Stimulated activated naive CD8-positive, alpha-beta T cell treated with anti-CD3 and anti-CD28 coated beads, Interleukin-15, Interleukin-2, amounts not matched to agents 100 U/mL and 50 U/mL, for 24 hours (primary cell): Measurements from ENCODE around the gene HSPB9.
"Not testable (repeated sequence)": the region's sequence is repeated elsewhere in the genome, so short reads cannot be mapped to it uniquely, and the experiment has no call there.

Experiments used
- ATAC-seq: fragments of 150-1000 bp; cut with Tn5 transposase; one replicate; pipeline ENCODE4 v1.10.0; 2021
- DNase-seq: peaks from one replicate; pipeline ENCODE4 v3.0.0; 2021

The HSPB9 gene

GRCh38 chr17:42143138-42143537 lies 20.5 kb downstream of the HSPB9 start:
- not testable (repeated sequence) for ATAC-seq, DNase-seq

GRCh38 chr17:42146911-42147607 lies 24.5 kb downstream of the HSPB9 start:
- ATAC-seq (no peak), DNase-seq (no peak)

GRCh38 chr17:42153919-42154742 lies 31.5 kb downstream of the HSPB9 start:
- DNase-seq: no peak
- ATAC-seq: no peak

GRCh38 chr17:42155614-42156045 lies 33.0 kb downstream of the HSPB9 start:
- DNase-seq (no peak), ATAC-seq (no peak)

GRCh38 chr17:42159796-42160530 lies 37.4 kb downstream of the HSPB9 start:
- DNase-seq (no peak), ATAC-seq (no peak)

GRCh38 chr17:42160531-42160910 lies 37.9 kb downstream of the HSPB9 start:
- DNase-seq: no peak
- no peak for ATAC-seq

GRCh38 chr17:42163113-42163512 lies 40.5 kb downstream of the HSPB9 start:
- DNase-seq (peak; percentile 74), ATAC-seq (peak; percentile 35)

GRCh38 chr17:42163696-42164407 lies 41.2 kb downstream of the HSPB9 start:
- no peak for DNase-seq
- ATAC-seq: no peak

- ATAC-seq: no peak
- no peak for DNase-seq
These were observed 43.1 kb downstream of the HSPB9 start for GRCh38 chr17:42165751-42166150.

GRCh38 chr17:42166196-42166763 lies 43.7 kb downstream of the HSPB9 start:
- no peak for ATAC-seq
- no peak for DNase-seq

GRCh38 chr17:42167807-42168206 lies 45.2 kb downstream of the HSPB9 start:
- DNase-seq: no peak
- ATAC-seq: no peak

- DNase-seq: no peak
These were observed 46.7 kb downstream of the HSPB9 start for GRCh38 chr17:42169351-42169750.

GRCh38 chr17:42171831-42172230 lies 49.2 kb downstream of the HSPB9 start:
- no peak for ATAC-seq
- DNase-seq: no peak

More at GRCh38 chr17:42169351-42169750, 46.7 kb downstream of the HSPB9 start:
- ATAC-seq: no peak
